Tibial nerve (tissue), 4 donors: ENCODE measurements around the gene RNF151. TPM values are rescaled to one million over a fixed set of nuclear protein-coding genes. Genes with fewer than 3 reads are reported as not detected.

Experiments
- DNase-seq, 2 donors: peaks; one replicate each; pipeline ENCODE4 v3.0.0-alpha.2; 2019; ENCODE audit warnings: low spot score in 2 of 2
- H3K27ac ChIP-seq, 4 donors: fragments of 200-600 bp; sonication (generic) in 3 of 4; one replicate each; pipeline ENCODE4 v1.5.1; 2017 to 2019; ENCODE audit warnings: mild to moderate bottlenecking in 1 of 4
- H3K27me3 ChIP-seq, 2 donors: fragments of 200-600 bp; sonication (generic) in 1 of 2; one replicate each; pipeline versions ENCODE4 v1.5.1 to v1.6.0; 2017 to 2019
- H3K36me3 ChIP-seq, 3 donors: fragments of 200-600 bp; sonication (generic); one replicate each; pipeline ENCODE4 v1.5.1; 2018 to 2019
- H3K4me1 ChIP-seq, 4 donors: fragments of 200-600 bp; sonication (generic) in 3 of 4; one replicate each; pipeline ENCODE4 v1.5.1; 2017 to 2019
- H3K4me3 ChIP-seq, 4 donors: fragments of 200-600 bp; sonication (generic) in 3 of 4; one replicate each; pipeline ENCODE4 v1.5.1; 2017 to 2019; ENCODE audit warnings: mild to moderate bottlenecking in 1 of 4, moderate library complexity in 1 of 4
- H3K9me3 ChIP-seq, 4 donors: fragments of 200-600 bp; sonication (generic) in 3 of 4; one replicate each; pipeline ENCODE4 v1.5.1; 2017 to 2019
- CTCF ChIP-seq, 5 experiments: fragments of 200-600 bp in 3 of 5; fragments of 450-650 bp in 2 of 5; sonication (generic) in 3 of 5; IDR thresholded peaks; one replicate each; pipeline ENCODE4 v1.5.1; 2016 to 2019; ENCODE audit warnings: antibody characterized with exemption in 5 of 5, mild to moderate bottlenecking in 3 of 5, moderate library complexity in 2 of 5
- EP300 ChIP-seq, 2 donors: sonication (generic); formaldehyde crosslinking; IDR thresholded peaks; one replicate each; pipeline ENCODE4 v1.6.1; 2017; ENCODE audit warnings: antibody characterized with exemption in 2 of 2, mild to moderate bottlenecking in 1 of 2
- POLR2A ChIP-seq, 2 donors: fragments of 450-650 bp; IDR thresholded peaks; one replicate each; pipeline ENCODE4 v1.6.1; 2017; ENCODE audit warnings: antibody characterized with exemption in 2 of 2, mild to moderate bottlenecking in 2 of 2, moderate library complexity in 2 of 2
- WGBS, 2 donors: methylation state at CpG; one replicate each; pipeline ENCODE4 v1.1.5; 2018; 5-methylcytosine and 5-hydroxymethylcytosine counted together
- total RNA-seq, 4 donors: library from RNA; depleted of rRNA; stranded (reverse); fragments of >200 nt; gene quantifications; one replicate each; pipeline ENCODE4 v1.1.0, GENCODE V29; 2016

Gene RNF151
- total RNA-seq, 4 donors from 2014 or later: not detected

GRCh38 chr16:1963806-1964505 lies 2.7 kb upstream of the RNF151 start:
- no peak for DNase-seq
- WGBS, 2 donors: 10 to 13% methylated on average over 28 to 43 of the region's 44 CpGs
- no peaks in the 10 kb centered on the region for H3K27me3 ChIP-seq
- peak in 1 of 5 experiments; percentile 16 for TF ChIP-seq CTCF (IDR thresholded peaks at IDR 0.05)
- TF ChIP-seq POLR2A (IDR thresholded peaks at IDR 0.05): no peak
- peak overlapping the region; percentile 77 to 96 (median 86) for H3K27ac ChIP-seq
- H3K9me3 ChIP-seq: no peaks in the 10 kb centered on the region
- peak overlapping the region; percentile 34 to 87 (median 74) for H3K4me3 ChIP-seq
- peaks cover 7 to 26% (median 16%) of the 10 kb centered on the region in 3 donors for H3K36me3 ChIP-seq
- H3K4me1 ChIP-seq: peaks cover 0 to 51% (median 34%) of the 10 kb centered on the region in 4 donors

- TF ChIP-seq CTCF (IDR thresholded peaks at IDR 0.05) (peak in 2 of 5 experiments; percentile 33 to 55), EP300 (IDR thresholded peaks at IDR 0.05) (peak; percentile 80 to 100), POLR2A (IDR thresholded peaks at IDR 0.05) (peak; percentile 85 to 95)
- 0% methylated on average over 4 to 46 of the region's 97 CpGs for WGBS, 2 donors
- no peaks in the 10 kb centered on the region for H3K9me3 ChIP-seq
- peak; percentile 98 to 99 for DNase-seq
- no peaks in the 10 kb centered on the region for H3K27me3 ChIP-seq
- H3K36me3 ChIP-seq: peaks cover 7 to 26% (median 16%) of the 10 kb centered on the region in 3 donors
- peak within 1 kb of the TSS; percentile 78 to 99 (median 94) for H3K27ac ChIP-seq
- peaks cover 0 to 47% (median 33%) of the 10 kb centered on the region in 4 donors for H3K4me1 ChIP-seq
- peak within 1 kb of the TSS; percentile 74 to 93 (median 81) for H3K4me3 ChIP-seq
These were observed 1.9 kb upstream of the RNF151 start, which contains the start of gene RPS2 for GRCh38 chr16:1964506-1965395. TSS of gene RPS2 (minus strand) at chr16:1964826. CDS start at chr16:1964625, 201 bp downstream.

- Histone ChIP-seq H3K36me3 (peaks cover 7 to 26% (median 16%) of the 10 kb centered on the region in 3 donors), H3K27me3 (no peaks in the 10 kb centered on the region), H3K9me3 (no peaks in the 10 kb centered on the region), H3K4me1 (peaks cover 0 to 41% (median 28%) of the 10 kb centered on the region in 4 donors), H3K4me3 (peak overlapping the region; percentile 74 to 93 (median 81)), H3K27ac (peak overlapping the region; percentile 78 to 99 (median 94))
- no peak for TF ChIP-seq CTCF (IDR thresholded peaks at IDR 0.05)
- no peak for TF ChIP-seq POLR2A (IDR thresholded peaks at IDR 0.05)
- no peak for TF ChIP-seq EP300 (IDR thresholded peaks at IDR 0.05)
- DNase-seq: no peak
- WGBS, 2 donors: 22 to 25% methylated on average over 23 to 24 of the region's 24 CpGs
These were observed 1.2 kb upstream of the RNF151 start for GRCh38 chr16:1965396-1966001.

- Histone ChIP-seq H3K4me1 (peaks cover 0 to 38% (median 34%) of the 10 kb centered on the region in 4 donors), H3K27me3 (no peaks in the 10 kb centered on the region), H3K4me3 (no peak overlapping the region), H3K9me3 (no peaks in the 10 kb centered on the region), H3K27ac (no peak overlapping the region), H3K36me3 (no peaks in the 10 kb centered on the region)
- 84 to 86% methylated on average over 35 to 37 of the region's 41 CpGs for WGBS, 2 donors
- no peak for DNase-seq
- TF ChIP-seq CTCF (IDR thresholded peaks at IDR 0.05) (no peak), EP300 (IDR thresholded peaks at IDR 0.05) (no peak), POLR2A (IDR thresholded peaks at IDR 0.05) (no peak)
These were observed 1.7 kb downstream of the RNF151 start for GRCh38 chr16:1968146-1968953.
